HG03575 (cell line): ENCODE measurements around the gene SPATA2.
"Not testable (repeated sequence)": the region's sequence is repeated elsewhere in the genome, so short reads cannot be mapped to it uniquely, and the experiment has no call there.

Experiments
- ATAC-seq: cut with Tn5 transposase; IDR thresholded peaks from one replicate; pipeline ENCODE4 v1.9.1; 2021; ENCODE audit not compliant: unreplicated experiment, insufficient number of reproducible peaks, low FRiP score; ENCODE audit errors: extremely low read depth

The SPATA2 gene

DNA sequence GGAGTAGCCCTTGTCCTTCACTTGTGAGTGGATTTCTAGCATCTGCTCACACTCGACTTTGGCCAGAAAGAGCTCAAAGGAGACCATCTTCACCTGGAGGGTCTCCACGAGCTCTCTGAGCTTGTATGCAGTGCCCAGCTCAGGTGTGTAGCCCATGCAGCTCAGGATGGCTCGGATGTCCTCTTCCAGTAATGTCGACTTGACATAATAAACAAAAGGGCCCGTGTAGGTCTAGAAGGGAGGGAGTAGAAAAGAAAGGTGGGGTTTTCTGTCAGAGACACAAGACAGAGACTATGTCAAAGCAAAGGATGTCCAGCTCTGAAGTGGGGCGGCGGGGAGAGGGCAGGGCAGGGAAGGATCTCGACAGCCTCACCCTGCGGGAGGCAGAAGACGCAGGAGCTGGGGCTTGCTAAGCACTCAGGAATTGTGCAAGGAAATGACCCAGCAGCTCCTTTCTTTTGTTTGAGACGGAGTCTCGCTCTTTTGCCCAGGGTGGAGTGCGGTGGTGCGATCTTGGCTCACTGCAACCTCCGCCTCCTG lies 8.6 kb downstream of the SPATA2 start:
- ATAC-seq, result no peak

DNA sequence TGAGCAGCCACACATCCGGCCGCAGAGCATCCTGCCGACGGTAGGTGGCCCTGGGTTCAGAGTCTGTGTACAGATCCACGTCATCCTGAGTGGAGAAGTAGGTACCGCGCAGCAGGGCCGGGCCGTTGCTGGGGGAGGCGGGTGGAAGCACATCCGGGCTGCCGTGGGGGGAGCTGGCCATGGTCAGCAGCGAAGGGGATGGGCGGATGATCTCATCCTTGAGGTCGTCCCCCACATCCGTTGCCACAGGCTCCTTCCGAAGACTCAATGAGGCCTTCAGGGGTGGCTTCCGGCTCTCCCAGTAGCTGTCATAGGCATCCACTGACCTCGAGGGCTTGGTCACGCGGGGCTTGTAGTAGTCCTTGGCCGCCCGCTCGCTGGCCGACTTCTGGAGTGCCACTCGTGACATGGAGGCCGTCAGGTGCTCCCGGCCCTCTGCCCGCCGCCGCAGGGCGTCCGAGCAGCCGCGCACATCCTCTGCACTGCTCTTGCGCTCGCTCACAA lies 9.2 kb downstream of the SPATA2 start:
- ATAC-seq, result no peak

DNA sequence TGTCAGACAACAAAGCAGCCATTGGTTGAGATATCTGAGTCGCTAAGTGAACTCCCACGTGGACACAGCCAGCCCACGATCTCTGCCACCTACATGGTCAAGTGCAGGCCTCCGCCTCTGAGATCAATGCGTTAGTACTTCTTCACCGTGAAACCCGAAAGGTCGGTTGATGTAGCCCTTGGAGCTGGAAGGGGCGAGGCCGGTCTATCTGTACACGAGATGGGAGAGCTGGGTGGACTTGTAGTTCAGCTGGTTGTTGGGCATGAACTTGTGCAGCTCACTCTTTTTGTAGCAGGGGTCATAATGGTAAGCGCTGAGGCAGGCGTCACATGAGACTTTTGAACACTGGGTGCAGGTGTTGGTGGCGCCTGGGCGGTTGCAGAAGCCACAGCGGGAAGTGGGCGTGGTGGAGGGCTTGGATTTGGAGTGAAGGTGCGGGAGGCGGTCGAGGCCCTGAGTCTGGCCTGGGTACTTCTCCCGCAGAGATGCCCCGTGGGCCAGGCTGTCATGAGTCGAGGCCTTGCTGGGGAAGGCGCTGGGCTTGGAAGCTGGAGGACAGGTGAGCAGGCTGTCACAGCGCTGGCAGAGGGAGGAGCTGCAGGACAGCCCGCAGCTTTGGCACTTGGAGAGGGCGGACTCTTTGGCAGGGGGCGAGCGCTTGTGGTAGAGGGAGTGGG lies 9.8 kb downstream of the SPATA2 start:
- ATAC-seq, result no peak

DNA sequence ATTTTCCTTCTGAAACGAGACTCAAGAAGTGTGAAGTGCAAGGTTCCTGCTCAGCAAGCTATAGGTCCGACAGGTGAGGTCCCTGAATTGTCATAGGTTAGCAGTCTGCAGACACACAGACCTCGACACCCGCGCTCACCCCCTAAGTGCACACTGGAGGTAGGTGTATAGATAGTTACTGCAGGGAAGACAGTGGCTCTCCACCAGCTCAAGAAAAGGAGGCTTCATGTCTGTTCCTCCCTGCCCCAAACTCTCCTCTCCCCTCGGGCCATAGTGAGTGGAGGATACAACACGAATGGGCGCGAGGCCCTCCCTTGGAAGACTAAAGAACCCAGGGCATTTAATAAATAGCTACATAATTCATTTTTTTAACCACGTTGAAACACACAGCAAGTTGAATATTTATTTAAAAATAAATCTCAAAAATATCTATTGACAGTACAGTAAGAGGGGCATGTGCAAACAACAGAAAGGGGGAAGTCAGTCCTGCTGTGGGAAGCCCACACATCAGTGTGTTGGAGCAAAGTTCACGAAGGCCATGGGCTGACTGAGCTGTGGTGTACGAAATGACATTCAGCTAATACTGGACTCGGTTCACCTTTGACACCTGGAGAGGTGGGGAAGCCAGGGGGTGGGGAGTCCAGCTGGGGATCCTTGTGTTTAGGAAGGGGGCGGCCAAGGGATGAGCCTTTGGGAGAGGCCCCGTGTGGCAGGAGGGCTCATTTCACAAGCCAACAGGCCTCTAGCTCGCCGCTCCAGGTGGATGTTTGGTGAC lies 10.7 kb downstream of the SPATA2 start:
- no peak for ATAC-seq

DNA sequence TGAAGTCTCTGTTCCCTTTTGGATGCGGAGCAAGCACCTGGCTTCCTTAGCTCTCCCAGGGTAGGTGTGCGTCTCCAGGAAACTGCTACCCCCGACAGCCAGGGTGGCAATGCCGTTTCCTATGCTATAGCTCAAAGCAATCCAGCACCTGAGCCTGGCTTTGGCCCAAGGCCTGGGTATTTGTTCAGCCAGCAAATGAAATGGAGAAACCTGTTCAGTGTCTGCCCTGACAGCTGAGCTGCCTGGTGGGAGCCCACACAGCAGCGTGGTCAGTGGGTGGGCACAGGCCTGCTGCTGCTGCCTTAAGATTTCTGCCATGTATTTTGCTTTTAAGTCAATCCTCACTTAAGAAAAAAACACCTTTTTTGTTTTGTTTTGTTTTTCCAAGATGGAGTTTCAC lies 13.7 kb downstream of the SPATA2 start:
- no peak for ATAC-seq

DNA sequence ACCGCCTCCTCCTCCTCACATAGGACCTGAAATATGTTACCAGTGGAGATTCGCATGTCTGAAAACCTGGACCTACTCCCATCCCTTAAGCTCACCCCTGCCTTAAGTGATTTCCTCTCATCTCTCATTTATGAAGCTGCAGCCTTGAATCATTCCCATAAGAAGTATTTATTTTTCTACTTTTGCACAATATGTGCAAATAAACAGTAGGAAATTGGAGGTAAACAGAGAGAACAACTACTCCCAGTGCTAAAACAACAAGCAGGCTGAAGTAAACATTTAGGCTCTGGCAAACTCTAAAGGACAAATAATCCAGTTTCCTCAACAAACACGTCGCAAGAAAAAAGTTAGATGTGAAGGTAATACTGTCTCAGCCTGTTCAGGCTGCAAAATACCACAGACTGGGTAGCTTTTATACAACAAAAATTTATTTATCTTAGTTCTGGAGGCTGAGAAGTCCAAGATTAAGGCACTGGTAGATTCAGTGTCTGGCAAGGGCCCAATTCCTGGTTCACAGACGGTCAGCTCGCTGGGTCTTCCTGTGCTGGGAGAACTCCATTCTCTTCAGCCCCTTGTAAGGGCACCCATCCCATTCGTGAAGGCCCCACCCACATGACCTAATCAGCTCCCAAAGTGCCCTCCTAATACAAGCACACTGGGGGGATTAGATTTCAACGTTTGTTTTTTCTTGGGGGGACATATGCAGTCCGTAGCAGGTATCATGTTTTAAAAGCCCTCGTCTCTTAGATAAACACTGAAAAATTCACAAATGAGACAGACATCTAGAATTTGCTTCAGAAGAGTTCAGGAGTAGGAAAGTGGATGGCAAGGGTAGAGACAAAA lies 15.6 kb downstream of the SPATA2 start:
- ATAC-seq, result no peak

DNA sequence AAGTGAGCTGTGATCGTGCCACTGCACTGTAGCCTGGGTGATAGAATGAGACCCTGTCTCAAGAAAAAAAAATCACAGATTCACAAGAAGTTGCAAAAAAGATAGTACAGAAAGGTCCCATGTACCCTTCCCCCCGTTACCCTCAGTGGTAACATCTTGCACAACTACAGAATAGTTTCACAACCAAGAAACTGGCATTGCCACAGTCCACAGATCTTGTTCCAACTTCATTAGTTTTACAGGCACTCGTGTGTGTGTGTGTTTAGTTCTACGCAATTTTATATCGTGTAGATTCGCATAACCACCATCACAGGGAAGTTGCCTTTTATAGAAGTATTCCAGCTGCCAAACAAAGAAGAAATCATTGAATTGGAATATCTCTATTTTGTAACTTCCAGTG lies 19.1 kb downstream of the SPATA2 start:
- ATAC-seq, result no peak

DNA sequence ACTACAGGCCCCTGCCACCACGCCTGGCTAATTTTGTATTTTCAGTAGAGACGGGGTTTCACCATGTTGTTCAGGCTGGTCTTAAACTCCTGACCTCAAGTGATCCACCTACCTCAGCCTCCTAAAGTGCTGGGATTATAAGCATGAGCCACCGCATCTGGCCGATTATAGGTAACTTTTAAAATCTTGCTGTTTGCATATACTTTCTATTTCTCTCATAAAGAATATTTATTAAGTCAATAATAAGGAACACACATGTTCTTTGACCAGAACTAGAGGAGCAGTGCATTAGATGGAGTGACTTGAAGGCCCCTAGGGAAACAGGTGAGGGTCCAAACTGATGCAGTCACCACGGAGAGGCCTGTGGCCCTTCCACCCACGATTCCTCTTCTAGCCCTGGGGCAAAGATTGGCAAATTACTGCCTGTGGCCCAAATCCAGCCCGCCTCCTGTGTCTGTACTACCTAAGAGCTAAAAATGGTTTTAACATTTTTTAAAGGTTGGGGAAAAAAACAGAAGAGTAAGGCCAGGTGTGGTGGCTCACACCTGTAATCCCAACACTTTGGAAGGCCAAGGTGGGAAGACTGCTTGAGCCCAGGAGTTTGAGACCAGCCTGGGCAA lies 19.7 kb downstream of the SPATA2 start:
- not testable (repeated sequence) for ATAC-seq

DNA sequence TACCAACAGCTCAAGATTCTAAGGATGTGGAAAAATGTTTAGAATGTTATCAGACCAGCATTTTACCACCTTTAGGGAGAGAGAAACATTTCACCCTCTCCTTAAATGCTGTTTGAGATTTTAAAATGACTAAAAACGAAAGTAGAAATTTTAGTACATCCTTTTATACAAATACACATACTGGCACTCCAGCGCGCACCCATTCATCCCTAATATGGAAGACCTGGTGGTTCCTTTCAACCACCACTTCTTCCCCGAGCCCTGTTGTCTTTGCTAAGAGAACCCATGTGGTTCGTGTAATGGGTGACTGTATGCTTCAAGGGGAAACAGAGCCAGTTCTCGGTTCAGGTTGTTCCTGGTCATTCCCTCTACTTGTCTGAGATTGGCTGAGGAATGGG lies 21.3 kb downstream of the SPATA2 start:
- ATAC-seq, result no peak

DNA sequence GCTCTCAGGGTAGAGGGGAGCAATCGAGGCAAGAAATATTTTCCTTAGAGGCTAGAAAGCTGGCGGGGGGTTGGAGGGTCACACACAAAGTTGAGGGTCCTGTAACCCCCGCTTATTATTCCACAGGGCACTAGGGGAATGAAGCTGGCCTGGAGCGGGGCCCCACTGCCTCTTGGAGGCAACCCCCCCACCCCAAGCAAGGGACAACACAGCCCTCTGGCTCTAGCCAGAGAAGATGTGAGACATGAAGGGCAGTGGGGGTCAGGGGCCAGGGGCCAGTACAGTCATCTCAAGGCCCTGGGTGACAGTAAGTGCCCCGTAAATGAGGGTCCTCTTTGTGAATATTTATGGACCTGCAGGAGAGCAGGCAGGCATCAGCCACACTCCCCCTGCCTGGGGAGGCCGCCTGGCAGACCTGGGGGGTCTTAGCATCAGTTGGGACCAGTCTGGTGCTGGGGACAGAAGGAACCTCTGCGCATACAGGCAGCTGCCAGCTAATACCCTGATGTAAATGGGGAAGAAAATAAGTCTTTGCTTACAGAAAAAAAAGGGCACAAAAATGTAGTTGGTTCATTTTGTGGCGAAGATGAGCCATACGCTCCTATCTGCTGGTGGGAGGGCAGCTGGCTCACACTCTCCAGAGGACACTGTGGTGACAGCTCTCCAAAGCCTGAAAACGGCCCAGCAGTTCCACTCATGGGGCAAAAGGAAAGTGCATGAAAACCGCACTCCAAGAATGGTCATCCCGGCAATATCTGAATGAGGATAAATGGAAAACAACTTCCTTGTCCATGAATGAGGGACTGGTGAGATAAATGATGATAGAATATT lies 21.9 kb downstream of the SPATA2 start:
- ATAC-seq, result no peak

DNA sequence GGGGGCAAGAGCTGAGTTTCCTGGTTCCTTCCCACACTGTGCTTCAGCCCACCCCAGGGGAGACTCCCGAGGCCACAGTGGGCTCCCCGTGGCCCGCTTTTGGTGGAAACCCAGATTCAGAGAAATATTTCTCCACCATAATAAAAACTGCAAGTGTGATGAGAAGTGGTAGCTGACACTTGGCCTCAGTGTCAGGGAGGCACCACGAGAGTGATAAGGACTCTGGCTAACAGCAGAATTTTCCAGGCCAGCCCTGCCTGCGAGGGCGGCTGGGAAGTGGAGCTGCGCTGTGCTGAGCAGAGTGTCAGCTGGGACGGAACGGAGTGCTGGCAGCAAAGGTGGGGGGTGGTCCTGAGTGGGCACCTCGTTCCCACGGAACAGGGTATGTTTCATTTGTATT lies 22.5 kb downstream of the SPATA2 start:
- no peak for ATAC-seq

DNA sequence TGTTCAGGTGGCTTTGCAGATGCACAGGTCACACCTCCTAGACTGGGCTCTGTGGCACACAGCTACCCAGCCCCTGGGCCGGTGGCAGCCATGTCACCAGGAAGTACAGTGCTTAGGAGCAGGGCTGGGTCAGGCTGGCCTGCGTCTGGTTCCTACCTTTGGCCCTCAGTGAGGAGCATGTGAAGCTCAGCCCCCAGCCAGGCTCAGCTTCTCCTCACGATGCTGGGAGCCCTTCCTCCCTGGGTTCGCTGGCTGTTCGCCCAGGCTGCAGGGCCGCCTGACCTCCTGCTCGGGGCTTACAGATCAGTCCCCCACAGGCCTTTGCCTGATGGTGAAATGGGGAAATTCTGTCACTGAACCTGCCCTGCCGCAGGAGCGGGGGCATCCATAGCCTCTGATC lies 23.1 kb downstream of the SPATA2 start:
- no peak for ATAC-seq

DNA sequence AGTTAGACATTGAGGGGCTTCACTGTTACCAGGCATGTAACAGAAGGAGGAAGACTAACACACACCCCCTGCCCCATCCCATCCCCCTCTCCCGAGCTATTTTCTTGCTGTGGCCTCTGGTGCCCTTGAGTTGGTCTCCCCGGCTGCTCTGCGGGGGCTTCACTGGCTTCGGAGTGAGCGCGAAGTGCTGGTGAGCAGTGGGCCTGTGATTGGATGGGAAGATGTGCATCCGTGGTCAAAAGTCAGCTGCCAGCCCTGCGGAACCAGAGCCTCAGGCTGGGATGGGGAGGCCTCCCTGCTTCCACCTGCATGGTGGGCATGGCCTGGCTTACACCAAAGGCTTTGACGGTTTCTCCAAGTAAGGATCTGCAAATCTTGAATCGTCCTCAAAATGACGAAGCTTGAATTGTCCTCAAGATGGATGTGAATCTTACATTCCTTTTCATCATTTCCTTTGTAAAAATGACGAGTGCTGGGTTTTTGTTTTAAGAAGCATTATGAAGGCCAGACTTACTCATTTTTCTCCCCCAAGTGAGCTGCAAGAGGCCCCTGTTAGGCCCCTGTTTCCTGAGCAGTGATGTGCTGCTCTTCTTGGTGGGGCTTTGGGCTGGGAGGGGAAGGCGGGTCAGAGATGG lies 23.7 kb downstream of the SPATA2 start:
- ATAC-seq, result no peak

DNA sequence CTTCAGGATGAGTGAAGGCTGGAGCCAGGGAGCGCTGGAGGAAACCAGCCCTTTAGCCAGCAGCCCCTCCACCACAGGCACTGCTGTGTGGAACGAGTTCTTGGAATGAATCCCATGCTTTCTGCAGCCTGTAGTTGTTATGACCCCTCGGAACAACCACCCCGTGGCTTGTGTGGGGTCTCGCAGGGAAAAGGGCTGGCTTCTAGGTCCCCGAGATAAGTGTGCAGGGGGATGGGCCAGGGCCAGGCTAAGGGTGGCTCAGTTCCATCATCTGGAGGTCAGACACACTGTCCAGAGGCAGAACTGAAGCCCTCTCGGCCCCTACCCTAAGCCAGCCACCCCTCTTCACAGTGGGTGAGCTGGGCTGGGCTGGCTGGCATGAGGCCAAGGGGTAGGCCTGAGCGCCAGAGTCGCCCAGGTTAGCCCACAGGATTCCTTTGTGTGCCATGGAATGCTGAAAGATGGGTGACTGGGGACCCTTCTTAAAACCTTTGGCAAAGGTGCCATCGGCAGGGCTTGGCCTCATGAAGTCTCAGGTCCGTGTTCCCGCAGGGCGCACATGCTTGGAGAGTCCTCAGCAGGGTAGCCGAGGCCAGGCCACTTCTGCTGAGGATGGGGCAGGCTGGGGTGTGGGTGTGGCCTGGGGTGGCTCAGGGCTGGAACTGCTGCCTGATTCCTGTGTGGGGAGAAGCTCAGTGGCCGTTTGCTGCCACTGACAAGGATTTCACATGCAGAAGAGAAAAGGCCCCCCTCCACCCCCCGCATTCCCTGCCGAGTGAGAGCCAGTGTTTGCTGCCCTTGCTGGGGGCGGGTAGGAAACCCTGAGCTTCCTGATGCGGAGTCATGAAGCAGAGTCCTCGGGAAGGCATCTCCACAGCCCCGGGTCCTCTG lies 24.6 kb downstream of the SPATA2 start:
- no peak for ATAC-seq

DNA sequence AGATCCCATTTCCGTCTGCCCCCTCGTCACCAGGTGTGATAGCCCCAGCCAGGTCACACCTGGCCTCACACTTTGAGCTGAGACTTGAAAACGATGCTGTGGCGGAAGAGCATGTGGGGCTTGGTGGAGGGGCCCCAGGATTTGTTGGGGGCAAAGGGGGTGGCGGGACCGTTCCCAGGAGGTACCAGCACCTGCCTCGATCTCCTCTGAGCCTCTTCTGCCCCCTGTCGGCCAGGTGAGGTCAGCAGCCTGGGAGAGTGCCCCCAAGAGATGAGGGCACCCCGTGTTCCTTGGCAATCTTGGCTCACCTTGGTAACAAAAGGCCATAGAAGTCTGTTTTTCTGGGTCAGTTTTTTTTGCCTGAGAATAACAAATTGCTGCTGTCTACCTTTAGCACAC lies 25.4 kb downstream of the SPATA2 start:
- ATAC-seq, result no peak

DNA sequence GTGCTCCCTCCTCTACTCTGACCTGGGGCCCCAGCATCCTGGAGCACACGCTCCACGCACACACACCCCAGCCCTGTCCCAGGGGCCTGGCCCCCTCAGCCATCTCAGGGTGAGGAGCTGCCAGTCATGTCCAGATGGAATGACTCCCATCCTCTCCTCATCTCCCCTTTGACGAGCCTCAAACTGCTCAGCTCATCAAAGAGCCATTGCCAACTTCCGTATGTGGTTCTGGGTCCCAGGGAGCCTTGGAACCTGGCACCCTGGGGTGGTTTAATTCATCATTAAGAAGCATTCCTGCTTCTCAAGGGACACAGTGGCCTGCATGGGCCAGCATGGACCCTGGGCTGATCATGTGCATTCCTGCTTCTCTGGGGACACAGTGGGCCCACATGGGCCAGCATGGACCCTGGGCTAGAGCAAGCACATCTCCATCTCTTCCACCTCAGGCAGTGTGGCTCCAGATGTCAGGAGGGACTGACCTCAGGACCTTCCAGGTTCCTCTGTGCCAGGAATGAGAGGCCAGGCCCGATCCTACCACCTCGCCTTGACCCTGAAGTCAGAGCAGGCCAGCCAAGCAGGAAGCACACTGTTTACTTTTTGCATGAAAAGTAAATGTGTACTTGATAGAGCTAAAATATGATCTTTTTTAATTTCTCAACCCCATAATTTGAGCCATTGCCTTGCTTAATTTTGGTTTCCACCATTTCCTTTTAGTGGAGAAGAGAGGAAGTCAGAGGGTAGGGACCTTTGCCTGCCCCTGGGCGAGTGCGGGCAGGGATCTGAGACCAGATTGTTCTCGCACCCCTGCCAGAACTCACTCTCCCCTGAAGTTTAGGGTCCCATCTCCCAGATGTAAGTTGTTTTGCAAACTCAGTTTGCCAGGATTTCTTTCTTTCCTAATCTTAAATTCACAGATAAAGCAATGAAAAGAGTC lies 26.1 kb downstream of the SPATA2 start:
- no peak for ATAC-seq
